GM19035 (cell line): Measurements from ENCODE around the gene CMAS.
"Not testable (repeated sequence)": the region's sequence is repeated elsewhere in the genome, so short reads cannot be mapped to it uniquely, and the experiment has no call there.

Experiments used
- ATAC-seq: cut with Tn5 transposase; IDR thresholded peaks from one replicate; pipeline ENCODE4 v1.9.1; 2021; ENCODE audit not compliant: unreplicated experiment

The CMAS gene

DNA sequence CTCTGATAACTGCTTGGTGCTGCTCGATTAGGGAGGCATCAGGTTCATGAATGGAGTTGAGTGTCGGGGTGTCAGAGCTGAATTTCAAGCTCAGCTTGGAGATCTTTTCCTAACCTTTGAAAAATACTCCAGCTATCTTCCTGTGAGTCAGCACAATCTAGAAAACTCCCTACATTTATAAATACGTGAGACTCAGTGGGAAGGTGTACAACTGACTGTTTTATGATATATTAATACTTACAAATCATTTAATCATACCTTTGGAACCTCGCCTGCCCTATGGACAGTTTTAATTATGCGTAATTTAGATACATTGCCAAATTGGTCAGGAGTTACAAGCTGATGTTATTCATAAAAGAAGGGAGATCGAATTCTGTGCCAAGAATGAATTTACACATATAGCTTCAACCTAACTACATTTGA is 961 bp downstream of the CMAS start:
- peak; percentile 33 for ATAC-seq

DNA sequence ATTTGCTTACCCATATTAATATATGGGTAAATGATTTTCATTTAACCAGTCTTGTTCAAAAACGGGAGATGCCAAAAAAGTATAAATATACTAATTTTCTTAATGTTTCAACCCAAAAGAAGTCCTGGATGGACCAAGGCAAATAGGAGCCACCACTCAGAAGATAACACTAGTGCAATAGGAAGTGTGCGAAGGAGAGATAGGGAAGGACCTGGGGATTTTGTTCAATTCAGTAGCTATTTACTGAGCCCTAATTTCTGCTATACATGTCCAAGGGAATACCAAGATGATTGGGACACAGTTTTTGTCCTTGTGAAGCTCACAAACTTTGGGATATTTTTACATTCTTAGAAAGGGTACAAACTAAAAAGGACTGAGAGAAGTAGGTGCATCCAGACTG is 1.5 kb downstream of the CMAS start:
- ATAC-seq: no peak

DNA sequence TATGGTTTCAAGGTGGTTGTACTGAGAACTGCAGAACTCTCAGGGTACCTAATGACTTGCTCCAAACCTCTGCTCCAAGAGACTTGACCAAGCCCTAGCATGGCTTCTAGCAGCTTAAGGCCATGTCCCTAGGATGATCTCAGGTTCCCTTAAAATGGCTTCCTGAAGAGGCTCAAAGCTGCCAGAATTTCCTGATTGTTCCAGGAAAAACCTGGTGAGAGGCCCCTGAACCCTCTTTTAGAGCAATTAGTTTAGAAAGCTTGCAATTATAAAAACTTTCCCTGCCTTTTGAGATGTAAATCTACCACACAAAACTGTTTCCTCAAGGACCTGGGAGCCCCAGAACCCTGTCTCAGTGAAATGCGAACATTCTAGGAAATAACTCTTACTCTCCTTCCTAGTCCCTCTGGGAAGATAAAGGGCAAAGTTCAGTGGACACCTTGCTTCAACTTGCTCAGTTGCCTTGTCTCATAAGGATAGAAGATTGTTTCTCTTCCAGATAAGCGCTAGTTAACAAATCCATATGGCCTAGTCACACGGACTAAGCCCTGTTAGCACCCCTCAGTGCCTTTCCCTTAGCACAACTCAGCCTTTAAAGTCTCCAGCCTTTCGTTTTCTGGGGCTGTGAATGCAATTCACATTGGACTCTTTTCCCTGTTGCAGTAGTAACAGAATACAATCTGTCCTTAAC is 2.5 kb downstream of the CMAS start:
- no peak for ATAC-seq

DNA sequence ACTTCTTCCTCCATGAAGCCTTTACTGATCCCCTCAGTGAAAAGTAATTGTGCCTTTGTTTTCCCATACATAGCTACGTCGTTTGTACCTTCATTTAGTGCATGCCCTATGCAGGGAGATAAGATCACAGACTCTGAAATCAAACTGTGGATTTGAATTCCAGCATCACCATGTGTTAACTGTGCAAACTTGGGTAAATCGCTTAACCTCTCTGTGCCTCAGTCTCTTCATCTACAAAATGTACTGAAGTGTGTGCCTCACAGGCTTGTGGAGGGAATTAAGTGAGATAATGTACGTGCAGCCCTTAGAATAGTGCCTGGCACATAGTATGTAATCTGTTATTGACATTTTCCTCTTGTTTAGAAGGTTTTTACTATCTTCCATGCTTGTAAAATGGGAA is 4.1 kb downstream of the CMAS start:
- ATAC-seq: no peak

DNA sequence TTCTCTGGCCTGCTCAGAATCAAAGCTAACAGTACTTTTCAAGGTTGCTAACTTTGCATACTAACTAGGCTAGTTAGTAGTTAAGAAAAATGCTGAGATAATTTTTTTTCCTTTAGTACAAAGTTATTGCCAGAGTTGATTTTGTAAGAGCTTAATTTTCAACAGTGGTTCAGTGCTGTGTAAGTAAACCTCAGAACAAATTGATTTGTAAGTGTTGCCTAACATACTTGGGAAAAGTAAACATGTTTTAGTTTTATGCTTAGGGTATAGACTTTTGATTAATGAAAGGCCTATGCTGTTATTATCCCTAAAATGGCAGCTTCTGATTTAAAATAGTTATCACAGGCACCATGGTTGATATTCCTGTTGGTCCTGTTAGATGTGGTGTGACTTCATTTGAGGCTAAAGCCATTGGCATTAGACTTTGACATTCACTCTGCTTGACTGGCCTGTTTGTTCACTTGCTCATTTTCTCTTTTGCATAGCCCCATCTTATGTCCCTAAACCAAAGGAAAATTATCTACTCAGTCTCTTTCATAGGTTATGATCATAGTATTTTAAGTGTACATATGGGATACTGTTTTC is 5.2 kb downstream of the CMAS start:
- no peak for ATAC-seq

DNA sequence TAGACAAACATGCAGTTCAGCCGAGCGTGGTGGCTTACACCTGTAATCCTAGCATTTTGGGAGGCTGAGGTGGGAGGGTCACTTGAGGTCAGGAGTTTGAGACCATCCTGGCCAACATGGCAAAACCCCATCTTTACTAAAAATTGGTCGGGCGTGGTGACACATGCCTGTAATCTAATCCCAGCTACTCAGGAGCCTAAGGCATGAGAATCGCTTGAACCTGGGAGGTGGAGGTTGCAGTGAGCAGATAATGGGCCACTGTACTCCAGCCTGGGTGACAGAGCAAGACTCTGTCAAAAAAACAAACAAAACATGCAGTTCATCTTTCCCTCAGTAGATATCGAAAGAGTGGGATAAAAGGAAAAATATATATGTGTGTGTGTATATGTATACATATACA is 7.0 kb downstream of the CMAS start:
- ATAC-seq: not testable (repeated sequence)

DNA sequence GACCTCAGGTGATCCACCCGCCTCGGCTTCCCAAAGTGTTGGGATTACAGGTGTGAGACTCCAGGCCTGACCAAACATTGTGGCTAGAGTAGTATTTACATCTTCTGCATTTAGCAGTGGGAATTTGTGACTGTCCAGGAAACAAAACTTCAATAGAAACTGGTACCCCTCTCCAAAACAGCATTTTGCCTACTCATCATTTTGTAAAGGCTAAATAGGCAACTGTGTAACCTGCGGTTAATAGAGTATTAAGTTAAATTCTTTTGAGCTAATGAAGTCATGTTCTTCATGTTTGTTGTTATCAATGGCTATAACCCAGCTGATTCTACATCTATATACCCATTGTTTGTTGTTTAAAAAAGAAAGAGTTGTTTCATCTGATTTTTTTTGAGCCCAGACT is 8.1 kb downstream of the CMAS start:
- no peak for ATAC-seq

DNA sequence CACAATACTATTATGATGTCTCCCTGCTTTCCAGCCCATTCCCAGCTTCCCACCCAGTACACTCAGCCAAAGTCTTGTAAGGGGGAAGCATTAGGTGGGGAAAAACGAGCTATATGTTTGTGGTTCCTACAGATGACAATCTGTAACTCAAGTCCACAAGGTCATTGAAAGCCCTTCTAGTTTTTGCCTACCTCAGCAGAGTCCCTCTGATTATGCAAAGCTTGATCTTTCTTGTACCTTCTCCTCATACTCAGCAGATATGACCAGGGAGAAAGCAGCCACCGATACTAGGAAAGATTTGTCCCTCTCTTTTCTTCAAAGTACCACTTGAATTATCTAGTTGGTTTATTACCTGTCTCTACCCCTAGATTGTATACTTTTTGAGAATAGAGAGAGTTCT is 10.6 kb downstream of the CMAS start:
- ATAC-seq: no peak

DNA sequence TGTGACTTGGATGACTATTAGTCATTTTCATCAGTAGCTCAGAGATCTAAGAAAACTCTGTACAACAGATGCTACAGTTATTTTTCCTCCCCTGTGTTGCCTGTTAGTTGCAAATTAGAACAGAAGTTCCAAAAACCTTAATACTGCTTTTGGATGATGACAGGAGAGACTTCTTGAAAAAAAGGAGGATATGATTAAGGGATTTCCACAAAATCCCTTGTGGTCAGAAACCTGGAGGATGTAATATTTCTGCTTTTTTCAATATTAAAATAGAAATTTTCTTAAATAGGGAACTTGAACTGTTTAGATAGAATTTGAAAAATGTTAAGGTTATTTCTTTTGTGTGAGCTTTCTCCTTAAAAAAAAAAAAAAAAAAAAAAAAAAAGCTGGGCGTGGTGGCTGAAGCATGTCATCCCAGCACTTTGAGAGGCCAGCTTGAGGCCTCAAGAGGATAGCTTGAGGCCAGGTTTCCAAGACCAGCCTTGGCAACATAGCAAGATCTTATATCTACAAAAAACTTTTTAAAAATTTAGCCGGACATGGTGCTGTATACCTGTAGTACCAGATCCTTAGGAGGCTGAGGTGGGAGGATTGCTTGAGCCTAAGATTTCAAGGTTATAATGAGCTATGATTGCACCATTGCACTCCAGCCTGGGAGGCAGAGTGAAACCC is 14.1 kb downstream of the CMAS start:
- no peak for ATAC-seq

DNA sequence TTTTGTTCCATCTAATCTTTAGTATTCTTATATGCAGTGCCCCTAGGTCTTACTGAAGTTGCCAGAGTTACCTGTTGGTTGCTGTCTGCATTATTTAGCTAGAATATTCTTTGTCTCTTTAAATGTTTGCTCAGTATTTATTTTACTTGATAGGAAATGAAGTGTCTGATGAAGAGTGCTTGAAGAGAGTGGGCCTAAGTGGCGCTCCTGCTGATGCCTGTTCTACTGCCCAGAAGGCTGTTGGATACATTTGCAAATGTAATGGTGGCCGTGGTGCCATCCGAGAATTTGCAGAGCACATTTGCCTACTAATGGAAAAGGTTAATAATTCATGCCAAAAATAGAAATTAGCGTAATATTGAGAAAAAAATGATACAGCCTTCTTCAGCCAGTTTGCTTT is 18.9 kb downstream of the CMAS start:
- ATAC-seq: no peak

DNA sequence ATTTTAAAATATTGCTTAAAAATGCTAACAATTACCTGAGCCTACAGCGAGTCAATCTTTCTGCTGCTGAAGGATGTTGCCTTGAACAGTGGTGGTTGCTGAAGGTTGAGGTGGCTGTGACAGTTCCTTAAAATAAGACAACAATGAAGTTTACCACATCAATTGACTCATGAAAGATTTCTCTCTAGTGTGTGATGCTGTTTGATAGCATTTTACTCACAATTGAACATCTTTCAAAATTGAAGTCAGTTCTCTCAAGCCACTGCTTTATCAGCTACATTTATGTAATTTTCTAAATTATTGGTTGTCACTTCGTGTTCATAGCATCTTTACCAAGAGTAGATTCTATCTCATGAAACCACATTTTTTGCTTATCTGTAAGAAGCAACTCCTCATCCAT is 20.3 kb downstream of the CMAS start:
- ATAC-seq: no peak

DNA sequence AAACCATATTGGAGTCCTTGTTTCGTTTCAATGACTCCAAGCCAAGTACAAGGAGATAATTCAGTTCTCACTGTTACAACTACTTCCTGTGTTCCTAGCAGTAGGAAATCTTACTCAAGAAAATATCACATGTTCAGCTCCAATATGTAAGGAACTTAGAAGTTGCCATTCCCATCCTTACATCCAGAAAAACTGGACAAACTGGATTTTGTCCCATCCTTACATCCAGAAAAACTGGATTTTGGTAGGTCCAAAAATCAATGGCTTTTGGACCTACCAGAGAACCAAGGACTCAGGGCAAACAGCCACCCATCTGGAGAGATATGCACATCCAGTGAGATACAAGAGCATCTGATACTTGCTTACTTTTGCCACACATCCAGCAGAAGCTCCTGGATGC is 23.8 kb downstream of the CMAS start:
- ATAC-seq: no peak

DNA sequence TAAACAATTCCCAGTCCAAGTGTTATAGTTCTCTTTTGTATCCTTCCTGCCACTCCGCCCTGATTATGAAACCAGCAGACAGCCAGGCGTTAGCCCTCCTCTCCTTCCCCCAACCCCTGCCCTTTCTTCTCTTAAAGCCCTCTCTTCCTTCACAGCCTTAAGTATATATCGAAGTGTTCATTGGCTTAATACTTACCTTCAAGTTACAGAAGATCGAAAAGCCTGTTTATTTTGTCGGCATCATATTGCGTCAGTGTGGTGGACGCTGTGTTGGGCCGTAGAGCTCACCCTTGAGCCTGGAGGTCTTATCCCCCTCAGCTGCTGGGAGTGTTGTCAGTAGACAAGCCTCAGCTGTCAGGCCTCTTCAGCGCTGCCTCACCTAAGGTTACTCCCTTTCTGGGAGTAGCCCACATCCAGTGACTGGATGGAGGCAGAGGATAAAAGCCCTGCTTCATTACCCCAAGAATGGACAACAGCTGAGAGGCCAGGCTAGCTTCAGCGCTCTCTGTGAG is 36.2 kb downstream of the CMAS start:
- no peak for ATAC-seq

DNA sequence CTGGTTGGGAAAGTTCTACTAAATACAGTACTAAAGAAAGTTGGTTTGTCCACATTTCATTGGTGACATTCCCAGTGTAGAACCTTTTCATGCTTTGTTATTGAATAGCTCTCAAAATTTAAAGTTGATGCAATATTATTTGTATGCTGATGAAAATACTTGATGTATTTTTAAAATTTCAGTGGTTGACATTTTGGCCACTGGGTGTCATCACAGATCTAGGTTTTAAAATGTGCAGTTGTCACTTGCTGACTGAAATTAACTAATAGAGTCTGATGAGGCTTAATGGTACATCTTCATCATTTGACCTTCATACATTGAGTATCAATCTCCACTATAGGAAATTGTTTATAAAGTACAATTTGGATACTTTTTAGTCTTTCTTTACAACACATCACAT is 37.1 kb downstream of the CMAS start:
- ATAC-seq: no peak

DNA sequence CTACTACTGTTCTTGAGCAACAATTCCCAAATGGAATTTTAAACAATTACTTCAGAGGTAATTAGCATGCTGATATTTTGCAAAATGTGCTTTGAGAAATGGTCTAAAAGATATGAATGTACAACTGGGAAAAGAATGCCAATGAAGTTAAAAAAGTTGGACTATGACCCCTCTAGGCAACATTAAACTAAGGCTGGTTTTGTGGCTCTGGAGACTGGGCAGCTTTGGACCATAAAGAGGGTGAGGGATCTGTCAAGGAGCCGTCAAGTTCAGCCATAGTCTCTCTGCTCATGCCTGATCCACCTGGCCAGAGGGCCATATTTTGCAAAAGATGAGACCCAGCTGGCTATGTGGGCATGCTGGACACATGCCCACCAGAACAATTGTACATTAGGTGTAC is 38.8 kb downstream of the CMAS start:
- no peak for ATAC-seq

DNA sequence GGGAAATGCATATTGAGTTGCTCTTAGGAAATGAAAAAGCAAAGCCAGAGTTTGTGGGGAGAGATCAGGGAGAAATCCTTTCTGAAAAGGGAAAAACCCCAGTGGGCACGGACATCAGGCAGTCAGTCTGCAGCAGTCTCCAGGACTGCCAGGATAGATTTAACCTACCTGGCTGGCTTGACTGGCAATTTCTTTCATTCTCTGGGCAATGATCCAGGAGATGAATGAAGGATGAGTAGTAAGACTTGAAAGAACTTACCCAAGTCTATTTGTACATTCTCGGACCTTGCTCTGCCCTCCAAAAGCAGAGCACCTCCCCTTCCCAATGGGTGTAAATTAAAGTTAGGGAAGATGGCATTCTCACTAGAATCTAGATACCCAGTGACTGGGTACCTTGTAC is 42.9 kb downstream of the CMAS start:
- ATAC-seq: no peak

DNA sequence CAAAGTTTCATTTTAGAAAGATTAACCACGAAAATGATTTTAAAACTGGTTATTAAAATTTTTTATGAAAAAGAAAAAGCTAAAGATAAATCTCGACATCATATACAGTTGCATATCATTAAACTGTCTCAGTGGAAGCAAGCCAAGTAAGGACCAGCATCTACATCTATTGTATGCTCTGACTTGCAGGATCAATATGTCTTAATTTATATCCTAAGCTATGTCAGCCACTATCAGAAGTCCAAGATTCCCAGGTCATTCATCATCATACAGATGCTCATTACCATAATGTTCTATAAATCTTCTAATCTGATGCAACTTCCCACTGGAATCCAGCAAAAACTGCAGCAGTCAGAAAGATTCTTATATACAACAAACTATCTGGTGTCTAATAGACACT is 43.5 kb downstream of the CMAS start:
- ATAC-seq: no peak

DNA sequence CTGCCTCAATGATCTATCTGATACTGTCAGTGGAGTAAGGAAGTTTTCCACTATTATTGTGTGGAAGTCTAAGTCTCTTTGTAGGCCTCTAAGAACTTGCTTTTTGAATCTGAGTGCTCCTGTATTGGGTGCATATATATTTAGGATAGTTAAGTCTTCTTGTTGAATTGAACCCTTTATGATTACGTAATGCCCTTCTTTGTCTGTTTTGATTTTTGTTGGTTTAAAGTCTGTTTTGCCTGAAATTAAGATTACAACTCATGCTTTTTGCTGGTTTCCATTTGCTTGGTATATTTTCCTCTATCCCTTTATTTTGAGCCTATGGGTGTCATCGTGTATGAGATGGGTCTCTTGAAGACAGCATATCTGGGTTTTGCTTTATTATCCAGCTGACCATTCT is 53.0 kb downstream of the CMAS start:
- not testable (repeated sequence) for ATAC-seq

DNA sequence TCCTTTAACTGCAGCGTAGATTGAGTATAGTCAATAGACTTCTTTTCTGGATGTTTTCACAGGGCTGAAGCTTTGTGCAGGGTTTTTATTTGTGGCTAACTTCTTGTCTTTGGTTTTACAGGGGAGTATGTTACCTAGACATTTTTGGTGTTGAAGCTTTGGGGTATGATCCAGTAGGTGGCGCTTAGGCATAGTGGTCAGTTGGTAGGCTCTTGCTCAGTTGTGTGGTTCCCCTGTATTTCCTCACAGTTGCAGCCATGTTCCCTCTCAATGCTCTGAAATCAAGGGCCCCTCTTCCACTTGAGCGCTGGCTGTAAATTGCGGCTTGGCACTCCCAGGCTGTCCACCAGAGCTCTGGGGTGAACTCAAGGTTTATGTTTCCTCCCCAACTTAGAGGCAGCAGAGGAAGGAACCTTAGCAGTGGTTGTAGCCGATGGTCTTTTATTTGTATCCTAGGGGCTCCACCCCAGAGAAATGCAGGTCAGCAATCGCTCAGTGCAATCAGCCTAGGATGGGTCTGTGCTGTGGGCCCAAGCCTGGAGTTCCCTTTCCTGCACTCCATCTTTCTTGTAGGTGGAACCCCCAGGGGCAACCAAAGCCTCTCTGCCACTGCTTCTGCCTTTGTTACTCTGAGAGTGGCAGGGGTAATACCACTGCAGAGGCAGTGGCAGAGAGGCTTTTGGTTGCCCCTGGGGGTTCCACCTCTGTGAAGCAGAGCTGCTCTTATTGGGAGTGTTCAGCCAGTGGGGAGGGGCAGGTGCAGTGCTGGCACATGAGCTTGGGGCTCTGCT is 55.1 kb downstream of the CMAS start:
- peak; percentile 66 for ATAC-seq

DNA sequence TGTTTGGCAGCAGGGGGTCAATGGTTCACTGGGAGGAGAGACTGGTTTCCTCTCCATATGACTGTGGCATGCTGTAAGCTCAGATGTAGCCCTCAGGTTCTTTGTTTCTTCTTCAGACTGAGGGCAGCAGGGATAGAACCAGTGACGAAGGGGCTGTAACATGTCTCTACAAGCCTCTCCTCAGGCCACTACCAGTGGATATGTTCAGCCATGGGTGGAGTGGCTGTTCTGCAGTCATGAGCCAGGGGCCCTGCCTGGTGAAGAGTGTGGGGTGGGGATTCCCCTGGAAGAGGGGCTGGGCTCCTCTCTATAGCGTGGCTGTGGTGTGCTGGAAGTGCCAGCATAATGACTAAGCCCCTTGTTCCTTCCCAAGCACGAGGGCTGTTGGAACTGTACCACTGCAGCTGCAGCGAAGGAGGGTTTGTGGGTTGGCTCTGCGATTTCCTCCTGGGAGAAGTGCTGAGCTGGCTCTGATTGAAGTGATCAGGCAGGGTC is 55.8 kb downstream of the CMAS start:
- ATAC-seq: peak; percentile 48

DNA sequence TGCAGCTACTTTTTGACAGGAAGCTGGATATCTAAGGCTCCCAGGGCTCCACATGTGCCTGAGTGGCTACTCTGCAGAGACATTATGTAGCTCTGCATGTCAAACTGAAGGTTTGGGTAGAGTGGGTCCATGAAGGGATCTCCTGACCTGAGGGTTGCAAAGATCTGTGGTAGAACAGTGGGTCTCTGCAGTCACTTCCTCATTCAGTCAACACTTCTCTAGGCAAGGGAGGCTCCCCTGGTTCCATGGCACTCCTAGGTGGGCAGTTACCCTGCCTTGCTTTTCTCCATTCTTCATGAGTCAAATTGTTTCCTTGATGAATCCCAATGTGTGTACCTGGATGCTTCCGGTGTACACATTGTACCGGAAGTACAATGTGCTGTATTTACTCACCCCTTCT is 57.4 kb downstream of the CMAS start:
- ATAC-seq: no peak
